Uterus (tissue), 4 donors: Measurements from ENCODE around the gene PML. TPM values are rescaled to one million over a fixed set of nuclear protein-coding genes. Genes with fewer than 3 reads are reported as not detected.

ENCODE experiments used
- DNase-seq, 2 donors: peaks; one replicate each; pipeline ENCODE4 v3.0.0-alpha.2; 2019 to 2020
- H3K27ac ChIP-seq, 2 donors: fragments of 200-600 bp; sonication (generic); 1 replicate in 1 of 2; 2 replicates in 1 of 2; pipeline ENCODE4 v1.5.1; 2016 to 2018
- H3K27me3 ChIP-seq, 2 donors: fragments of 200-600 bp; sonication (generic); one replicate each; pipeline ENCODE4 v1.5.1; 2018 to 2019; ENCODE audit warnings: control low read depth in 1 of 2
- H3K36me3 ChIP-seq, 2 donors: fragments of 200-600 bp; sonication (generic); one replicate each; pipeline ENCODE4 v1.5.1; 2019; ENCODE audit warnings: control low read depth in 1 of 2
- H3K4me1 ChIP-seq, 2 donors: fragments of 200-600 bp; sonication (generic); one replicate each; pipeline ENCODE4 v1.5.1; 2018 to 2019; ENCODE audit warnings: control low read depth in 1 of 2
- H3K4me3 ChIP-seq, 2 donors: fragments of 200-600 bp; sonication (generic); 1 replicate in 1 of 2; 2 replicates in 1 of 2; pipeline ENCODE4 v1.5.1; 2018 to 2019; ENCODE audit warnings: mild to moderate bottlenecking in 1 of 2
- H3K9me3 ChIP-seq, 2 donors: fragments of 200-600 bp; sonication (generic); one replicate each; pipeline ENCODE4 v1.5.1; 2019; ENCODE audit warnings: control low read depth in 1 of 2
- POLR2A ChIP-seq, 2 donors: fragments of 450-650 bp; IDR thresholded peaks; one replicate each; pipeline ENCODE4 v1.6.1; 2016; ENCODE audit warnings: antibody characterized with exemption in 2 of 2, mild to moderate bottlenecking in 1 of 2, moderate library complexity in 1 of 2
- intact Hi-C: fragments of 100-400 bp; cut with DNase I; formaldehyde crosslinking; loops from one replicate; pipeline ENCODE4 v1.15.1; 2023; ENCODE audit warnings: low total_unique reads
- total RNA-seq, 4 donors: library from RNA; depleted of rRNA in 3 of 4; stranded (reverse); fragments of >200 nt in 3 of 4; gene quantifications; one replicate each; pipeline versions ENCODE4 v1.1.0 to v1.2.4, GENCODE V29; 2014 to 2023
- TF ChIP-seq, protein P1 (sequence below), 4 experiments: fragments of 200-600 bp in 2 of 4; fragments of 450-650 bp in 2 of 4; sonication (generic) in 2 of 4; IDR thresholded peaks; one replicate each; pipeline ENCODE4 v1.5.1; 2016 to 2019; ENCODE audit warnings: antibody characterized with exemption in 4 of 4, mild to moderate bottlenecking in 2 of 4, moderate library complexity in 1 of 4
- donor health status: DM: yes; HTN: yes; CAD: no.

PML gene
- total RNA-seq, 4 donors from 2014 or later: 39.0 to 118 (median 78.3) TPM

DNA sequence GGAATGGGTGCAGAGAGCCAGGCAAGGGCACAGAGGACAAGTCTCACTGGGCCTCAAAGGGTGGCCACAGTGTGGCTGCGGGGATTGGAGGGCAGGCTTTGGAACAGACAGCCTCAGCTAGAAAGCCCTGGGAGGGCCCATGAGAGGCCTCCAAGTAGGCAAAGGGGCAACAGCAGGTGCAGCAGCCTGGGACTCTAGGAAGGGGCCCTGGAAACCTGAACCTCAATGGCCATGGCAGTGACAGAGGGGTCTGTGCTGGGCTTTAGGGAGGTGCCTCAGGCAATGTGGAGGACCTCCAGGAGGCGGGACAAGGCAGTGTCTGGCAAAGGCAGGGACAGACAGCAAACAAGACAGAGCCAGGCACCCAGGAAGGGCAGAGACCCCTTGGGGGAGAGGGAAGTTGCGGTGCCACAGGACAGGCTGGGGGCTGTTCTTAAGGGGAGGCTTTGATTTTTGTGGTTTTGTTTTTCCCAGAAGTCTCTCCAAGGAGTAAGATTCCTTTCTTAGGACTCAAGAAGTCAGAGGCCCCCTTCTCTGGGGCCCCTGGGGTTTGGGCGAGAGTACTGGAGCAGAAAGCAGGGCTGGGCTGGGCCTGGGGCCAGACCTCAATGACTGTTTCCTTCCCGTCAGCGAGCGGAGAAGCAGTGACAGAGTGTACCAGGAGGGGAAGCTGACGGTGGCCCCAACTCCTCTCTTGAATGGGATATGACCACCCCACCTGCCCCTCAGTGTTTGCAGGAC lies 12.1 kb upstream of the PML start:
- Histone ChIP-seq H3K4me3 (no peak overlapping the region), H3K4me1 (peaks cover 7 to 16% of the 10 kb centered on the region in 2 donors), H3K36me3 (no peaks in the 10 kb centered on the region), H3K27me3 (no peaks in the 10 kb centered on the region), H3K9me3 (no peaks in the 10 kb centered on the region), H3K27ac (peak overlapping the region; percentile 83 to 87)
- TF ChIP-seq, protein P1, sequence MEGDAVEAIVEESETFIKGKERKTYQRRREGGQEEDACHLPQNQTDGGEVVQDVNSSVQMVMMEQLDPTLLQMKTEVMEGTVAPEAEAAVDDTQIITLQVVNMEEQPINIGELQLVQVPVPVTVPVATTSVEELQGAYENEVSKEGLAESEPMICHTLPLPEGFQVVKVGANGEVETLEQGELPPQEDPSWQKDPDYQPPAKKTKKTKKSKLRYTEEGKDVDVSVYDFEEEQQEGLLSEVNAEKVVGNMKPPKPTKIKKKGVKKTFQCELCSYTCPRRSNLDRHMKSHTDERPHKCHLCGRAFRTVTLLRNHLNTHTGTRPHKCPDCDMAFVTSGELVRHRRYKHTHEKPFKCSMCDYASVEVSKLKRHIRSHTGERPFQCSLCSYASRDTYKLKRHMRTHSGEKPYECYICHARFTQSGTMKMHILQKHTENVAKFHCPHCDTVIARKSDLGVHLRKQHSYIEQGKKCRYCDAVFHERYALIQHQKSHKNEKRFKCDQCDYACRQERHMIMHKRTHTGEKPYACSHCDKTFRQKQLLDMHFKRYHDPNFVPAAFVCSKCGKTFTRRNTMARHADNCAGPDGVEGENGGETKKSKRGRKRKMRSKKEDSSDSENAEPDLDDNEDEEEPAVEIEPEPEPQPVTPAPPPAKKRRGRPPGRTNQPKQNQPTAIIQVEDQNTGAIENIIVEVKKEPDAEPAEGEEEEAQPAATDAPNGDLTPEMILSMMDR (IDR thresholded peaks at IDR 0.05): no peak
- no peak for TF ChIP-seq POLR2A (IDR thresholded peaks at IDR 0.05)
- peak; percentile 80 to 85 for DNase-seq
- intact Hi-C loops: no loop called here

DNA sequence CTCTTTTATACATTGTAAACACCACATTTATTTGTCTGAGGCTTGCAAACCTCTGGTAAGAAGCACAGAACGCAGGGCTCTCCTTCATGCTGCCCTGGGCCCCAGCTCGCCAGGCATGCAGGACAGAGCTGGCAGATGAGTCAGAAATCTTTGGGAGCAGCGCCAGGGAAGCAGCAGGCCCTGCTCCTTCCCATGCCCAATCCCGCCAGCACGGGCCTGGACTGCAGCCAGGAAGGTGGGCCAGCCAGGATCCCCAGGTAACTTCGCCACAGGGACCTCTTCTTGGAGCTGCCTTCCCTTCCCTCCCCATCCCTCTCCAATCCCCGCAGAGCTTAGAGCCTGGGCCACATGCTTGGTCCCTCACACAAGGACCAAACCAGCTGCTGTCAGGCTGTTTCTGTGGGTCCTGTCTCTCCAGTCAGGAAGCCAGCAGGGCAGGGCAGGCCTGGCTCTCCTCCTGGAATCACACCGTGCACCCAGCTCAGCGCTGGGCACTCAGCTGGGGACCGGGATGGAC lies 11.2 kb upstream of the PML start:
- no peaks in the 10 kb centered on the region for H3K36me3 ChIP-seq
- H3K4me3 ChIP-seq: no peak overlapping the region
- H3K9me3 ChIP-seq: no peaks in the 10 kb centered on the region
- H3K4me1 ChIP-seq: peaks cover 7 to 16% of the 10 kb centered on the region in 2 donors
- TF ChIP-seq, protein P1 (IDR thresholded peaks at IDR 0.05): no peak
- no peak for TF ChIP-seq POLR2A (IDR thresholded peaks at IDR 0.05)
- no peaks in the 10 kb centered on the region for H3K27me3 ChIP-seq
- DNase-seq: peak; percentile 63 to 65
- H3K27ac ChIP-seq: peak overlapping the region; percentile 83 to 87
- intact Hi-C loops: no loop called here

DNA sequence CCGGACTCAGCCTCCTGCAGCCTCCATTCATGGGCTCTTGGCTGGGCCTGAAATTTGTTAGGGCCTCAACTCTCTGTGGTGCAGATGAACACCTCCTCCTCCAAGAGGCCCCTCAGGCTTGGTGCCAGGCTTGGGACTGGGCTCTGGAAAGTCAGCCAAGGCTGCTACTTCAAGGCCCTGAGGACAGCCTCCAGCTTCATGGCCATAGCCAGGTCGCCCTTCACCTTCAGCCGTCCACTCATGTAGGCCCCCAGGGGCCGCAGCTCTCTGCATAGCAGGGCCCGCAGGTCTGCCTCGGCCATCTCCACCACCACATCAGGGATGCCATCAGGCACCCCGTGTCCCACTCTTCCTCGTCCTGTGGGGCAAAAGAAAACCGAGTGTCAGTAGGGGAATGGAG lies 10.7 kb upstream of the PML start:
- DNase-seq: no peak
- Histone ChIP-seq H3K27ac (peak overlapping the region; percentile 83 to 87), H3K27me3 (no peaks in the 10 kb centered on the region), H3K4me3 (no peak overlapping the region), H3K4me1 (peaks cover 7 to 16% of the 10 kb centered on the region in 2 donors), H3K9me3 (no peaks in the 10 kb centered on the region), H3K36me3 (no peaks in the 10 kb centered on the region)
- intact Hi-C loops: no loop called here
- TF ChIP-seq POLR2A (IDR thresholded peaks at IDR 0.05): no peak
- TF ChIP-seq, protein P1 (IDR thresholded peaks at IDR 0.05): no peak

DNA sequence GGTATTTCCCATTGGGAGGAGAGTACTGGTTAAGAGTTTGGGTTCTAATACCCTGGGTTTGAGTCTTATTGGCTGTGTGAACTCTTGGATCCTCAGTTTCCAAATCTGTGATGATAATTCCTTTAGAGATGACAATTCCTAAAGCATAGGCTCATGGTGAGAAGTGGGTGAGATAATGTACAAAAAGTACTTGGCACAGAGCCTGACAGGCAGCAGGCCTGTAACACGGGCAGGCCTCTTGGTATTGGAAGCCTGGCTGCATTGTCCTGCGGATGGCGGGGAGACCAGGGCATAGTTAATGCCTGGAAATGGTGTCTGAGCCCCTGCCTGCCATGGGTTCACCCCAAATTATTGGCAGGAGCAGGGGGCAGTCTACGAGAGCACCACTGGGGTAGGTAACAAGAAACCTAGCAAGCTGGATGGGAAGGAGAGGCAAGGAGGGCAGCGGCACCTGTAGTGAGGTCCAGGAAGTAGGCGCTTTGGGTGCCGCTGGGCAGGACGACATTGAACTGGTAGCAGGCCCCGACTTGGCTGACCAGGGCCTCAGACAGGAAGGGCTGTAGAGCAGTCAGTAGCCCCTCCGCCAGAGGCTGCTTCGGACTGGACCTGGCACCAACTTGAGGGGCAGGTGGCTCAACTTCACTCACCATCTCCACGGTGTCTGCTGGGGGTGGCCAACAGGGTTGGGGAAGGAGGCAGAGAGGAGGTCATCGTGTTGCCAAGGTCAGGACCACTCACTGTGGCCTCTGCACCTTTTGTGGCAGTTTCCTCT lies 10.1 kb upstream of the PML start:
- TF ChIP-seq, protein P1 (IDR thresholded peaks at IDR 0.05): no peak
- TF ChIP-seq POLR2A (IDR thresholded peaks at IDR 0.05): no peak
- peak overlapping the region; percentile 83 to 87 for H3K27ac ChIP-seq
- H3K27me3 ChIP-seq: no peaks in the 10 kb centered on the region
- intact Hi-C loops: no loop called here
- H3K36me3 ChIP-seq: no peaks in the 10 kb centered on the region
- no peaks in the 10 kb centered on the region for H3K9me3 ChIP-seq
- DNase-seq: no peak
- H3K4me1 ChIP-seq: peaks cover 7 to 16% of the 10 kb centered on the region in 2 donors
- no peak overlapping the region for H3K4me3 ChIP-seq
